H1 (cell line): ENCODE results near the gene DIABLO. TPM values are rescaled to one million over a fixed set of nuclear protein-coding genes. Genes with fewer than 3 reads are reported as not detected.

ENCODE experiments used
- CEBPB ChIP-seq: IDR thresholded peaks from 2 replicates; pipeline ENCODE4 v1.6.1; 2012; ENCODE audit warnings: low read depth, low read length
- CHD1 ChIP-seq: IDR thresholded peaks from 2 replicates; pipeline ENCODE4 v1.6.1; 2012; ENCODE audit warnings: low read depth, low read length, improper control_type of control experiment
- FOSL1 ChIP-seq: IDR thresholded peaks from 2 replicates; pipeline ENCODE4 v1.6.1; 2011; ENCODE audit warnings: mild to moderate bottlenecking, low read depth, low read length, moderate library complexity; ENCODE audit not compliant: insufficient read depth
- HDAC6 ChIP-seq: IDR thresholded peaks from one replicate; pipeline ENCODE4 v1.7.1; 2012; ENCODE audit warnings: low read depth, mild to moderate bottlenecking, inconsistent platforms, low read length, moderate library complexity
- JUN ChIP-seq: IDR thresholded peaks from 2 replicates; pipeline ENCODE4 v1.6.1; 2011; ENCODE audit warnings: low read depth, mild to moderate bottlenecking, improper control_type of control experiment, low read length
- POLR2A ChIP-seq, 2 experiments: IDR thresholded peaks; 1 replicate in 1 of 2; 2 replicates in 1 of 2; pipeline ENCODE4 v1.6.1; 2011; ENCODE audit warnings: low read depth in 2 of 2, low read length in 2 of 2, mild to moderate bottlenecking in 2 of 2; ENCODE audit errors: control extremely low read depth in 1 of 2
- POLR2AphosphoS5 ChIP-seq: IDR thresholded peaks from 2 replicates; pipeline ENCODE4 v1.6.1; 2011; ENCODE audit warnings: low read depth, low read length
- TAF7 ChIP-seq: optimal IDR thresholded peaks from 2 replicates; pipeline ENCODE3; 2011; ENCODE audit warnings: low read depth, mild to moderate bottlenecking, inconsistent platforms, low read length, moderate library complexity, borderline replicate concordance
- TCF12 ChIP-seq: IDR thresholded peaks from 2 replicates; pipeline ENCODE4 v1.6.1; 2011; ENCODE audit warnings: low read depth, mild to moderate bottlenecking, low read length
- polyA plus RNA-seq, 7 experiments: library from polyadenylated mRNA; depleted of rRNA in 3 of 7; stranded (reverse) in 5 of 7; unstranded in 2 of 7; fragments of >200 nt in 5 of 7; fragments of 200-250 nt in 2 of 7; gene quantifications; 1 replicate in 5 of 7; 2 replicates in 1 of 7; 4 replicates in 1 of 7; pipeline versions ENCODE4 v1.2.1 to v1.2.3, GENCODE V29; 2011 to 2013; ENCODE audit warnings: missing spikeins in 2 of 7, mixed read lengths in 2 of 7
- total RNA-seq: library from RNA; stranded (reverse); fragmentation: NEBNext Ultra II Directional; extraction: Animal tissue kit (Norgen Biotek cat#: 25700); gene quantifications from 2 replicates; pipeline ENCODE4 v1.2.1, GENCODE V29; 2021

DIABLO gene
- total and polyA plus RNA-seq, 2 of the 8 experiments (the other 6 are each of a cell fraction or from before 2014, with no cell fraction given): 65.2 to 68.3 TPM

DNA sequence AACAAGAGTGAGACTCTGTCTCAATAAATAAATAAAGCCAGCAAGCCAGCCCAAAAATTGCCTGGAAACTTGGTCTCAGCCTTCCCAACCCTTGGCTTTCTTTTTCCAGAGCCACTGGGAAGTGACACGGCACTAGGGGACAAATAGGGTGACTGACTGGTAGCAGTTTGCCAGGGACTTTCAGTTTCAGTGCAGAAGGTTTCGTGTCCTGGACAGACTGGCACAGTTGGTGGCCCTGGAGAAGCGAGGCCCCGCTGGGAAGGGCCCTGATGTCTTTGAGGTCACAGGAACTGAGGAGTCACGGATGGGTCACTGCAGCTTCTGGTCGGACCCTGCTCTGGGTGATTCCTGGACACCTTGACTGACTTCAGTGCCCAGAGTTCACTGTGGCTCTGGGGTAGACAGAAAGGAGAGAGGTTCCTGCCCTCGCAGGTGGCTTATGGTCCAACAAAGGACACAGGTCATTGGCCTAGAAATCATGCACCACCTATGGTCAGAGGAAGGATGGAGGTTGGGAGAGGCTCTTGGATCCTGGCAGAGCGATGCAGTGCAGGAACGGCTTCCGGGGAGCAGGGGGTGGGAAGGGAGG, 40.3 kb downstream of the DIABLO start (continued):
- TF ChIP-seq POLR2AphosphoS5 (no peak), TAF7 (no peak), CEBPB (no peak), HDAC6 (no peak), JUN (no peak), CHD1 (no peak), FOSL1 (no peak), POLR2A (IDR thresholded peaks at IDR 0.05; ENCODE audit: control extremely low read depth in 1 of 2, low read depth in 2 of 2, low read length in 2 of 2) (no peak), TCF12 (no peak)
